Omental fat pad (tissue), 4 donors: ENCODE measurements around the gene HCAR1. TPM values are rescaled to one million over a fixed set of nuclear protein-coding genes. Genes with fewer than 3 reads are reported as not detected.
"Not testable (repeated sequence)": the region's sequence is repeated elsewhere in the genome, so short reads cannot be mapped to it uniquely, and the experiment has no call there.

ENCODE experiments used
- ATAC-seq: fragments of 150-250 bp; one replicate; pipeline ENCODE4 v1.9.1; 2016; ENCODE audit warnings: mild to moderate bottlenecking, moderate library complexity; ENCODE audit not compliant: low FRiP score
- DNase-seq: peaks from one replicate; pipeline ENCODE4 v3.0.0-alpha.2; 2019; ENCODE audit warnings: low spot score
- small RNA-seq: library from RNA; depleted of rRNA; stranded (forward); fragments of <200 nt; gene quantifications from one replicate; pipeline ENCODE3, GENCODE V24; 2016
- total RNA-seq, 4 donors: library from RNA; depleted of rRNA; stranded (reverse); fragments of >200 nt; gene quantifications; one replicate each; pipeline ENCODE4 v1.1.0, GENCODE V29; 2016
- TF ChIP-seq, protein P1 (sequence below), 3 donors: fragments of 450-650 bp; IDR thresholded peaks; one replicate each; pipeline ENCODE4 v1.5.1; 2016 to 2017; ENCODE audit warnings: antibody characterized with exemption in 3 of 3, mild to moderate bottlenecking in 3 of 3, moderate library complexity in 2 of 3

HCAR1 gene
- total RNA-seq, 4 donors from 2014 or later: 4.2 to 17.3 (median 9.9) TPM

DNA sequence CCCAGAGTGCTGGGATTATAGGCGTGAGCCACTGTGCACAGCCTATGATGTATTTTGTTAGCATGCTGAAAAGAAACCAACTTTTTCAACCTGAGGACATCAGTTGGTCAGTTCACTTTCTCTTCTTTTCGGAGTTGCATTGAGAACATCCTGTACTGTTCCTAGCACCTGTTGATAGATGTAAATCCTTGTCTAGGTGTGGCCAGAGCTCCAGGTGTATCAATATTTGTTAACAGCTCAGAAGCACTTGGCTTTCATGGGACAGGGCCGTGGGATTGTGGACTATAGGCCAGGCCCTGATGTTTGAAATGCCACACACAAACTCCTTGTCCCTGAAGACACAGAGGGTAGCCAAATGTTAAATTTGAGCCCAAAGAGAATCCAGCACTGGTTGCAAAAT lies 42.4 kb downstream of the HCAR1 start:
- ATAC-seq: no peak
- TF ChIP-seq, protein P1, sequence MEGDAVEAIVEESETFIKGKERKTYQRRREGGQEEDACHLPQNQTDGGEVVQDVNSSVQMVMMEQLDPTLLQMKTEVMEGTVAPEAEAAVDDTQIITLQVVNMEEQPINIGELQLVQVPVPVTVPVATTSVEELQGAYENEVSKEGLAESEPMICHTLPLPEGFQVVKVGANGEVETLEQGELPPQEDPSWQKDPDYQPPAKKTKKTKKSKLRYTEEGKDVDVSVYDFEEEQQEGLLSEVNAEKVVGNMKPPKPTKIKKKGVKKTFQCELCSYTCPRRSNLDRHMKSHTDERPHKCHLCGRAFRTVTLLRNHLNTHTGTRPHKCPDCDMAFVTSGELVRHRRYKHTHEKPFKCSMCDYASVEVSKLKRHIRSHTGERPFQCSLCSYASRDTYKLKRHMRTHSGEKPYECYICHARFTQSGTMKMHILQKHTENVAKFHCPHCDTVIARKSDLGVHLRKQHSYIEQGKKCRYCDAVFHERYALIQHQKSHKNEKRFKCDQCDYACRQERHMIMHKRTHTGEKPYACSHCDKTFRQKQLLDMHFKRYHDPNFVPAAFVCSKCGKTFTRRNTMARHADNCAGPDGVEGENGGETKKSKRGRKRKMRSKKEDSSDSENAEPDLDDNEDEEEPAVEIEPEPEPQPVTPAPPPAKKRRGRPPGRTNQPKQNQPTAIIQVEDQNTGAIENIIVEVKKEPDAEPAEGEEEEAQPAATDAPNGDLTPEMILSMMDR (IDR thresholded peaks at IDR 0.05): no peak
- DNase-seq: no peak

- peak; percentile 46 for DNase-seq
- TF ChIP-seq, protein P1 (IDR thresholded peaks at IDR 0.05): no peak
- peak; percentile 70 for ATAC-seq
These were observed 43.6 kb downstream of the HCAR1 start for GRCh38 chr12:122687086-122687485.

GRCh38 chr12:122686538-122686937 lies 44.1 kb downstream of the HCAR1 start:
- TF ChIP-seq, protein P1 (IDR thresholded peaks at IDR 0.05): no peak
- no peak for ATAC-seq
- no peak for DNase-seq

DNA sequence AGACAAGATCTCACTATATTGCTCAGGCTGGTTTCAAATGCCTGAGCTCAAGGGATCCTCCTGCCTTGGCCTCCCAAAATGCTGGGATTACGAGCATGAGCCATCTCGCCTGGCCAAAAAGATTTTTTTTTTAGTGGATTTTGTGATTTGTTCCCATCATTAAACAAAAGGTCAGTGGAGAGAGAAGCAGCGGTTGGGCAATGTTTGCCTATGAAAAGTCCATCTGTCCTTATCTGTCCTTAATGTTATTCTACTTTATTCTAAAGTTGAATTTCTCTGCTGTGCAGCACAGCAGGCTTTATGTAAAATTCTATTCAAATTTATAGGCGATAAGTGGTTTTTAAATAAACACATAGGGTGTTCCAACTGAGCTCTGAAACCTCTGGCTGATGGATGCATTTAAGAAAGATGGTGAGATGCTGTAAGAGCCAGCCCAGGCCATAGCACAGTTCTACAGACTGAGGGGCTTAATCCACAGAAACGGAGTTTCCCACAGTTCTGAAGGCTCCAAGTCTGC lies 46.3 kb downstream of the HCAR1 start:
- ATAC-seq (no peak), DNase-seq (no peak)
- TF ChIP-seq, protein P1 (IDR thresholded peaks at IDR 0.05): no peak

DNA sequence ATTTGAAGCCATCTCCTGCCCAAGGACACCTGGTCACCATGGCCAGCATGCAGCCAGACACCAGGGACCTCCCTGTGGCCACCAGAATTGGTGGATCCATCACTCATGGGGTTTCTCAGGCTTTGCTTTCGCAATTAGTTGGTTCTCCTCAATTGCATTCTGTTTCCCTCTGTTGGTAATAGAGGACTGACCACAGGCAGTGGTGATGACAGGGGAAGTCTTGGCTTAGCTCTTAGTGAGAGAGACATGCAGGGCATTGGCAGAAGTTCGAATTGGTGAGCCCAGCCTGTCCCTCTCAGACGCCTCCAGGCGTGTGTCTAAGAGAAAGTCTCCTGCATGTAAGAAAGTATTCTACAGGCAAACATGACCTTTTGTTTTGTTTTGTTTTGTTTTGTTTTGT lies 48.8 kb downstream of the HCAR1 start:
- TF ChIP-seq, protein P1 (IDR thresholded peaks at IDR 0.05): no peak
- ATAC-seq: no peak
- no peak for DNase-seq

DNA sequence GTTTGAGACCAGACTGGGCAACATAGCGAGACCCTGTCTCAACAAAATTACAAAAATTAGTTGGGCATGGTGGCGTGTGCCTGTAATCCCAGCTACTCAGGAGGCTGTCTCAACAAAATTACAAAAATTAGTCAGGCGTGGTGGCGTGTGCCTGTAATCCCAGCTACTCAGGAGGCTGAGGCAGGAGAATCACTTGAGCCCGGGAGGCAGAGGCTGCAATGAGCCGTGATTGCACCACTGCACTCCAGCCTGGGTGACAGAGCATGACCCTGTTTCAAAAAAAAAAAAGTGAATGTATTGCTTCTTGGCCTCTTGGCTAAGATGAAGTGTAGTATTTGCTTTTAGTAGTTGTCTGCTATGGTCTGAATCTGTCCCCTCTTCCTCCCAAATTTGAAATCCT lies 49.7 kb downstream of the HCAR1 start:
- DNase-seq, ATAC-seq: not testable (repeated sequence)

DNA sequence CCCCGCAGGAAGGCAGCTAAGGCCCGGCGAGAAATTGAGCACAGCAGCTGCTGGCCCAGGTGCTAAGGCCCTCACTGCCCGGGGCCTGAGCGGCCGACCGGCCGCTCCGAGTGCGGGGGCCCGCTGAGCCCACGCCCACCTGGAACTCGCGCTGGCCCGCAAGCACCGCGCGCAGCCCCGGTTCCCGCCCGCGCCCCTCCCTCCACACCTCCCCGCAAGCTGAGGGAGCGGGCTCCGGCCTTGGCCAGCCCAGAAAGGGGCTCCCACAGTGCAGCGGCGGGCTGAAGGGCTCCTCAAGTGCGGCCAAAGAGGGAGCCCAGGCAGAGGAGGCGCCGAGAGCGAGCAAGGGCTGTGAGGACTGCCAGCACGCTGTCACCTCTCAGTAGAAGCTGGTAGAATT lies 53.9 kb downstream of the HCAR1 start:
- not testable (repeated sequence) for ATAC-seq, DNase-seq

Small RNA genes lying within 50 kb of the gene (small RNA-seq; reads per million reads assigned to genes)
- gene AC026333.2 (not detected), gene RF00019 (not detected)

Other genes with a start within 250 kb of the HCAR1 start
- 10 to 100 TPM; 15.4 to 38.5 (median 22.9) TPM for gene ZCCHC8, start 229.9 kb downstream of the HCAR1 start, total RNA-seq
- gene RSRC2, start 203.9 kb downstream of the HCAR1 start, total RNA-seq: 100 to 1,000 TPM in 2 of 4 donors, 10 to 100 TPM in 2; 59.4 to 126 (median 100.0) TPM
- 10 to 100 TPM in 3 of 4 donors, 1 to 10 TPM in 1; 7.4 to 24.4 (median 11.9) TPM for gene KNTC1, start 203.6 kb downstream of the HCAR1 start, total RNA-seq
- gene HCAR2, start 27.5 kb downstream of the HCAR1 start, total RNA-seq: 10 to 100 TPM in 3 of 4 donors, 1 to 10 TPM in 1; 5.5 to 68.7 (median 19.2) TPM
- gene HCAR3, start 14.0 kb downstream of the HCAR1 start, total RNA-seq: 10 to 100 TPM in 1 of 4 donors, 1 to 10 TPM in 3; 1.8 to 23.1 (median 3.5) TPM
- gene DENR, start 22.0 kb upstream of the HCAR1 start, total RNA-seq: 10 to 100 TPM; 18.2 to 26.5 (median 22.2) TPM
- 1 to 10 TPM in 2 of 4 donors, under 1 TPM in 2; 0.72 to 1.4 (median 1.1) TPM for gene CCDC62, start 43.7 kb upstream of the HCAR1 start, total RNA-seq
- gene HIP1R, start 104.6 kb upstream of the HCAR1 start, total RNA-seq: 10 to 100 TPM; 11.4 to 65.6 (median 22.2) TPM
- 10 to 100 TPM; 20.7 to 45.0 (median 35.2) TPM for gene VPS37B, start 165.3 kb upstream of the HCAR1 start, total RNA-seq
- 1 to 10 TPM; 1.3 to 4.7 (median 2.7) TPM for gene ABCB9, start 235.6 kb upstream of the HCAR1 start, total RNA-seq
- 10 to 100 TPM in 1 of 4 donors, 1 to 10 TPM in 3; 3.1 to 13.9 (median 6.2) TPM for gene OGFOD2, start 244.4 kb upstream of the HCAR1 start, total RNA-seq
- gene ARL6IP4, start 249.8 kb upstream of the HCAR1 start, total RNA-seq: 100 to 1,000 TPM; 146 to 241 (median 189) TPM